ENCODE results near the gene CLHC1. TPM values are rescaled to one million over a fixed set of nuclear protein-coding genes. Genes with fewer than 3 reads are reported as not detected.
"Not testable (repeated sequence)": the region's sequence is repeated elsewhere in the genome, so short reads cannot be mapped to it uniquely, and the experiment has no call there.

Gene CLHC1
- total and polyA plus RNA-seq, 9 donors: 5.6 to 21.3 (median 14.0) TPM

DNA sequence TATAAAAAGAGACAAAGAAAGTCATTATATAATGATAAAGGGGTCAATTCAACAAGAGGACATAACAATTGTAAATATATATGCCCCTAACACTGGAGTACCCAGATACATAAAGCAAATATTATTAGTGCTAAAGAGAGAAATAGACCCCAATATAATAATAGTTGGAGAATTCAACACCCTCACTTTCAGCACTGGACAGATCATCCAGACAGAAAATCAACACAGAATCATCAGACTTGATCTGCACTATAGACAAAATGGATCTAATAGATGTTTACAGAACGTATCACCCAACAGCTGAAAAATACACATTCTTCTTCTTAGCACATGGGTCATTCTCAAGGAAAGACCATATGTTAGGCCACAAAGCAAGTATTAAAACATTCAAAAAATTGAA lies 31.7 kb downstream of the CLHC1 start:
- no peaks in the 10 kb centered on the region for H3K36me3 ChIP-seq
- intact Hi-C loops (cut with DNase I): no loop called here
- no peaks in the 10 kb centered on the region for H3K4me1 ChIP-seq (ENCODE audit: insufficient read depth)
- H3K9me3 ChIP-seq: no peaks in the 10 kb centered on the region
- WGBS, 3 donors: 96 to 97% (median 97%) methylated on average over 1 of the region's 1 CpG
- DNase-seq: no peak
- H3K4me3 ChIP-seq: no peak overlapping the region
- H3K27me3 ChIP-seq: no peaks in the 10 kb centered on the region
- no peak for TF ChIP-seq CTCF (IDR thresholded peaks at IDR 0.05)
- TF ChIP-seq POLR2A (IDR thresholded peaks at IDR 0.05): no peak
- no peak for TF ChIP-seq EP300 (IDR thresholded peaks at IDR 0.05)
- H3K27ac ChIP-seq: no peak overlapping the region

DNA sequence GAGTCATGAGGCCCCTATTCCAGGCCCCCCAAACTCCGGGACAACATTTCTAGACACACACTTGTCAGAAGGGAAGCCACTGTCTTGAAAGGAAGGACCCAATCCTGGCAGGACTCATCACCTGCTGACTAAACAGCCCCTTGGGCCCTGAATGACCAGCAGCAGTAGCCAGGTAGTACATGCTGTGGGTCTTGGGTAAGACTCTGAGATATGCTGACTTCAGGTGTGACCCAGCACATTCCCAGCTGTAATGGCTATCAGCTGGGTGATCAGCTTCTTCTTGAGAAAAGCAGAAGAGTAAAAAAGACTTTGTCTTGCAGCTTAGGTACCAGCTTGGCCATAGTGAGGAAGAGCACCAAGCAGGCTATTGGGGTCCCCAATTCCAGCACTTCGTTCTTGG lies 35.6 kb downstream of the CLHC1 start:
- intact Hi-C loops (cut with DNase I): no loop called here
- no peak for DNase-seq
- no peak overlapping the region for H3K4me3 ChIP-seq
- TF ChIP-seq POLR2A (IDR thresholded peaks at IDR 0.05): no peak
- TF ChIP-seq CTCF (IDR thresholded peaks at IDR 0.05): no peak
- no peak for TF ChIP-seq EP300 (IDR thresholded peaks at IDR 0.05)
- H3K4me1 ChIP-seq (ENCODE audit: insufficient read depth): no peaks in the 10 kb centered on the region
- no peaks in the 10 kb centered on the region for H3K27me3 ChIP-seq
- no peak overlapping the region for H3K27ac ChIP-seq
- 94 to 96% (median 95%) methylated on average over 2 of the region's 2 CpGs for WGBS, 3 donors
- no peaks in the 10 kb centered on the region for H3K9me3 ChIP-seq
- H3K36me3 ChIP-seq: no peaks in the 10 kb centered on the region

DNA sequence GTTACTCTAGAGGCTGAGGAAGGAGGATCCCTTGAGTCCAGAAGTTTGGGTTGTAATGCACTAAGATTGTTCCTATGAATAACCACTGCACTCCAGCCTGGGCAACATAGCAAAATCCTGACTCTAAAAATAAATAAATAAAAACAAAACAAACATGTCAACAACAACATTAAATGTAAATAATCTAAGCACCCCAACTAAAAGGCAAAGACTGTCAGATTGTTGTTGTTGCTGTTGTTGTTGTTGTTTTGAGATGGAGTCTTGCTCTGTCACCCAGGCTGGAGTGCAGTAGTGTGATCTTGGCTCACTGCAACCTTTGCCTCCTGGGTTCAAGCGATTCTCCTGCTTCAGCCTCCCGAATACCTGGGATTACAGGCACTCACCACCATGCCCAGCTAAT lies 40.2 kb downstream of the CLHC1 start:
- DNase-seq; H3K9me3 ChIP-seq; H3K27me3 ChIP-seq; H3K27ac ChIP-seq; H3K36me3 ChIP-seq; H3K4me1 ChIP-seq (ENCODE audit: insufficient read depth); H3K4me3 ChIP-seq; intact Hi-C loops (cut with DNase I): not testable (repeated sequence)
- 98 to 99% (median 98%) methylated on average over 2 of the region's 2 CpGs for WGBS, 3 donors

- H3K27me3 ChIP-seq; H3K4me3 ChIP-seq; intact Hi-C loops (cut with DNase I); H3K9me3 ChIP-seq; H3K36me3 ChIP-seq; DNase-seq; H3K27ac ChIP-seq; H3K4me1 ChIP-seq (ENCODE audit: insufficient read depth): not testable (repeated sequence)
- 81 to 89% (median 85%) methylated on average over 8 of the region's 8 CpGs for WGBS, 3 donors
Measured at GRCh38 chr2:55186837-55187236, 45.3 kb downstream of the CLHC1 start.

GRCh38 chr2:55180374-55180773 lies 51.7 kb downstream of the CLHC1 start:
- H3K27ac ChIP-seq: no peak overlapping the region
- TF ChIP-seq POLR2A (IDR thresholded peaks at IDR 0.05) (no peak), CTCF (IDR thresholded peaks at IDR 0.05) (no peak), EP300 (IDR thresholded peaks at IDR 0.05) (no peak)
- H3K27me3 ChIP-seq: no peaks in the 10 kb centered on the region
- intact Hi-C loops (cut with DNase I): no loop called here
- DNase-seq: no peak
- H3K4me3 ChIP-seq: no peak overlapping the region
- no peaks in the 10 kb centered on the region for H3K36me3 ChIP-seq
- H3K4me1 ChIP-seq (ENCODE audit: insufficient read depth): no peaks in the 10 kb centered on the region
- H3K9me3 ChIP-seq: no peaks in the 10 kb centered on the region
- 92 to 98% (median 97%) methylated on average over 2 of the region's 2 CpGs for WGBS, 3 donors

DNA sequence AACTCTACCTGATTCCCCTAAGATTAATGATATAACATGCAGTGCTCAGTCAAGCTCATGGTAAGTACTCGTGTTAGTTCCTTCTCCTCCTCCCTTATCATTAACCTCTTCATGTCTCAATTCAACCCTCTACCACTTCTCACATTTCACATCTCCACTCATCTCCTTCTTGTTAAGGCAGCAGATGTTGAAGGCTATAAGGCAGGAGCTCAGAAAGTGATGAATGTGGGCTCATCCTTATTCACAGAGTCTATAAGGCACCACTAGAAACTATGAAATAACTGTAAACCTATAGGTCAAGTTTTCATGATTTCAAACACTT lies 56.0 kb downstream of the CLHC1 start:
- Histone ChIP-seq H3K4me1 (ENCODE audit: insufficient read depth) (no peaks in the 10 kb centered on the region), H3K36me3 (no peaks in the 10 kb centered on the region), H3K27me3 (no peaks in the 10 kb centered on the region), H3K4me3 (no peak overlapping the region), H3K27ac (no peak overlapping the region), H3K9me3 (no peaks in the 10 kb centered on the region)
- intact Hi-C loops (cut with DNase I): loop anchor here in 2 of 4 donors (10.0 kb wide), 1 partner anchor 271 kb away; no protein-coding TSS in a partner anchor
- TF ChIP-seq POLR2A (IDR thresholded peaks at IDR 0.05): no peak
- TF ChIP-seq CTCF (IDR thresholded peaks at IDR 0.05): no peak
- no peak for TF ChIP-seq EP300 (IDR thresholded peaks at IDR 0.05)
- DNase-seq: no peak
- WGBS, 3 donors: 7 to 18% (median 16%) methylated on average over 1 of the region's 1 CpG

Data from ovary (tissue), 9 donors.